ENCODE data around the gene ARHGAP6.

The ARHGAP6 gene

GRCh38 chrX:11401966-11402365 lies 263.8 kb downstream of the ARHGAP6 start:
- TF ChIP-seq CTCF (IDR thresholded peaks at IDR 0.05; ENCODE audit: low read depth, low read length): no peak
- DNase-seq (ENCODE audit: extremely low read depth, low read depth): no peak

- no peak for TF ChIP-seq CTCF (IDR thresholded peaks at IDR 0.05; ENCODE audit: low read depth, low read length)
- no peak for DNase-seq (ENCODE audit: extremely low read depth, low read depth)
These were observed 266.1 kb downstream of the ARHGAP6 start for GRCh38 chrX:11399489-11400094.

GRCh38 chrX:11398785-11399184 lies 266.9 kb downstream of the ARHGAP6 start:
- TF ChIP-seq CTCF (IDR thresholded peaks at IDR 0.05; ENCODE audit: low read depth, low read length): no peak
- DNase-seq (ENCODE audit: extremely low read depth, low read depth): no peak

GRCh38 chrX:11398139-11398538 lies 267.6 kb downstream of the ARHGAP6 start:
- no peak for TF ChIP-seq CTCF (IDR thresholded peaks at IDR 0.05; ENCODE audit: low read depth, low read length)
- no peak for DNase-seq (ENCODE audit: extremely low read depth, low read depth)

- no peak for DNase-seq (ENCODE audit: extremely low read depth, low read depth)
- TF ChIP-seq CTCF (IDR thresholded peaks at IDR 0.05; ENCODE audit: low read depth, low read length): no peak
These were observed 268.0 kb downstream of the ARHGAP6 start for GRCh38 chrX:11397680-11398079.

- no peak for TF ChIP-seq CTCF (IDR thresholded peaks at IDR 0.05; ENCODE audit: low read depth, low read length)
These were observed 269.9 kb downstream of the ARHGAP6 start for GRCh38 chrX:11395859-11396258.

GRCh38 chrX:11393949-11394654 lies 271.6 kb downstream of the ARHGAP6 start:
- TF ChIP-seq CTCF (IDR thresholded peaks at IDR 0.05; ENCODE audit: low read depth, low read length): no peak

More at GRCh38 chrX:11395859-11396258, 269.9 kb downstream of the ARHGAP6 start:
- DNase-seq (ENCODE audit: extremely low read depth, low read depth): no peak

More at GRCh38 chrX:11393949-11394654, 271.6 kb downstream of the ARHGAP6 start:
- no peak for DNase-seq (ENCODE audit: extremely low read depth, low read depth)
